HAP-1 (cell line): ENCODE data around the gene CRK.

Source experiments
- DNase-seq, 2 experiments: peaks; one replicate each; pipeline ENCODE4 v3.0.0-alpha.2; 2016 to 2020; ENCODE audit warnings: low spot score in 2 of 2
- H3K27me3 ChIP-seq: fragments of 250-450 bp; sonication (Bioruptor Pico); 2 replicates; pipeline ENCODE4 v1.5.1; 2020; ENCODE audit warnings: low read depth, mild to moderate bottlenecking, moderate library complexity
- H3K36me3 ChIP-seq: fragments of 250-450 bp; sonication (Bioruptor Pico); replicated peaks from 2 replicates; pipeline ENCODE4 v1.5.1; 2020; ENCODE audit warnings: mild to moderate bottlenecking
- H3K4me1 ChIP-seq: fragments of 250-450 bp; sonication (Bioruptor Pico); 2 replicates; pipeline ENCODE4 v1.5.1; 2020; ENCODE audit warnings: mild to moderate bottlenecking
- H3K4me3 ChIP-seq: fragments of 250-450 bp; sonication (Bioruptor Pico); 2 replicates; pipeline ENCODE4 v1.5.1; 2020; ENCODE audit warnings: mild to moderate bottlenecking, moderate library complexity
- H3K9me3 ChIP-seq: fragments of 250-450 bp; sonication (Bioruptor Pico); 2 replicates; pipeline ENCODE4 v1.5.1; 2020; ENCODE audit warnings: mild to moderate bottlenecking, moderate library complexity
- in situ Hi-C: fragments of 300-500 bp; cut with MboI; formaldehyde crosslinking; loops from 3 replicates; pipeline ENCODE4 v1.14.3; 2020; ENCODE audit warnings: low sequenced_read_pairs, inconsistent platforms, mixed read lengths

Gene CRK

GRCh38 chr17:1478418-1478817 lies 22.4 kb upstream of the CRK start:
- in situ Hi-C loops, result no loop called here
- no peak overlapping the region for H3K4me3 ChIP-seq
- no peak for DNase-seq
- no peaks in the 10 kb centered on the region for H3K4me1 ChIP-seq
- H3K27me3 ChIP-seq, result no peaks in the 10 kb centered on the region
- H3K9me3 ChIP-seq, result no peaks in the 10 kb centered on the region
- peaks cover 56% of the 10 kb centered on the region for H3K36me3 ChIP-seq

DNA sequence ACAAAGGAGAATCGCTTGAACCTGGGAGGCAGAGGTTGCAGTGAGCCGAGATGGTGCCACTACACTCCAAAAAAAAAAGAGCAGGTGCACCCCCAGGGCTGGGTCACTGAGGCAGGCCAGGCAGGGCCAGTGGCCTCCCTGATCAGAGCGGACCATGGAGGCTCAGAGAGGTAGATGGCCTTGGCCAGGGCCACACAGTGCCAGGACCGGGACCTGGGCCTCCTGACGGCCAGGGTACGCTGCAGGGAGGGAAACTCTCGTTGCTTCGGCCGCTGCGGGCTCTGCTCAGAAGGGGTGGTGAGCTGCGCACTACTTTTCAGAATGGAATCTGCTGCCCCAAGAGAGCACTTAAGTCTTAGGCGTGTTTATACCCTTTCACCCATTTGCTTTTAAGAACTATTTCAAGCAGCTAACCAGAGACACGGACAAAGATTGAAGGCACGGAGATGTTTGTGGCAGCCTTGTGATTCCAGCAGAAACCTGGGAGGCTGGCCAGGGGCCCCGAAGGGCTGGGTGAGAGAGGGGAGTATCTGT lies 19.4 kb upstream of the CRK start:
- Histone ChIP-seq H3K36me3 (peaks cover 58% of the 10 kb centered on the region), H3K9me3 (no peaks in the 10 kb centered on the region), H3K4me1 (no peaks in the 10 kb centered on the region), H3K27me3 (no peaks in the 10 kb centered on the region), H3K4me3 (no peak overlapping the region)
- DNase-seq, result no peak
- in situ Hi-C loops, result no loop called here

DNA sequence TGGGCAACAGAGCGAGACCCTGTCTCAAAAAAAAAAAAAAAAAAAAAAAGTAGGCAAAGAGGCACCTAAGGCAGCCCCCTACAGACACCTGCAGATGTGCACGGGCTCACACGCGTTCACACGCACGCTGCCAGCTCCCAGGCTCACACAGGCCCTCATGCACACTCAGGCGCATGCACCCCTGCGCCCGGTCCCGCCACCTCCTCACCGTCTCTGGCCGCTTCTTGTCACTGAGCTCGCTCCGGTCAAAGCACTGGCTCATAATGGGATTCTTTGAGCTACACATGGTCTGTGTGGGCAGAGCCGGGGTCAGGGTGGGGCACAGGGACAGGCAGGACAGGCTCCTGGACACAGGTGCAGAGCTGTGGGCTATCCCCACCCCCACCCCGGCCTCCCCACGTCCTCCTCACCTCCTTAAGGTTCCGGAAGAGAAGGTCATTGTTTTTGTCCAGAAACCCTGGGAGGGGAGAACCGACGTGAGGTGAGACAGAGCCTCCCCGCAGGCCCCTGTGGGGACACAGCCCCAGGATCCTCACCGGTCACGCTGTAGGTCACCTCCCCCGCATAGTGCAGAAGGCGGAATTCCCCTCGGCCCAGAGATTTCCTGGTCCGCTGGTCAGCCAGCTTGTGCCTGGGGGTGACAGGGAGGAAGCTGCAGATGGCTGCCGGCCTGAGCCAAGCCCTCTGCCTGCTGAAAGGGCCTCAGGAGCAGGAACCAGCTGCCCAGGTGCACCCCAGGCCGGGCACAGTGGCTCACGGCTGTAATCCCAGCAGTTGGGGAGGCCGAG lies 18.6 kb upstream of the CRK start:
- H3K4me3 ChIP-seq, result no peak overlapping the region
- no peaks in the 10 kb centered on the region for H3K27me3 ChIP-seq
- no peaks in the 10 kb centered on the region for H3K9me3 ChIP-seq
- DNase-seq, result no peak
- peaks cover 57% of the 10 kb centered on the region for H3K36me3 ChIP-seq
- H3K4me1 ChIP-seq, result no peaks in the 10 kb centered on the region
- in situ Hi-C loops, result no loop called here

GRCh38 chr17:1473841-1474240 lies 17.8 kb upstream of the CRK start:
- no peaks in the 10 kb centered on the region for H3K9me3 ChIP-seq
- in situ Hi-C loops, result no loop called here
- H3K36me3 ChIP-seq, result peaks cover 61% of the 10 kb centered on the region
- H3K27me3 ChIP-seq, result no peaks in the 10 kb centered on the region
- no peaks in the 10 kb centered on the region for H3K4me1 ChIP-seq
- H3K4me3 ChIP-seq, result no peak overlapping the region
- DNase-seq, result no peak

DNA sequence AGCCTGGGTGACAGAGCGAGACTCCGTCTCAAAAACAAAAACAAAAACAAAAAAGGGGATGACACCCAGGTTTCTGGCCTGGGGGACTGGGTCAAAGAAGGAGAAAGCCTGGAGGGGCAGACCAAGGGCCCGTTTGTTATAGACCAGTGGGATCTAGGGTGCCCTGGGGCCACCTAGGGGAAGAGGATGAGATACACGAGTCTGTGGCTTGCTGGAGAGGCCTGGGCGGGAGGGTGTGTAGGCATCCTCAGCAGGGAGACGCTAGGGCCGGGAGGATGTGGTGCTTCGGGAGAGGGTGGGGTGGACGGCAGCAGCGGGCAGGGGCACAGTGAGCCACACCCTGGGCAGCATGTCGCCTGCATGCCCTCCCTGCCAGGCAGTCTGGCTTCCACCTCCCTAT lies 17.1 kb upstream of the CRK start:
- H3K36me3 ChIP-seq, result peaks cover 60% of the 10 kb centered on the region
- H3K4me1 ChIP-seq, result no peaks in the 10 kb centered on the region
- no peak overlapping the region for H3K4me3 ChIP-seq
- H3K9me3 ChIP-seq, result no peaks in the 10 kb centered on the region
- no peaks in the 10 kb centered on the region for H3K27me3 ChIP-seq
- DNase-seq, result no peak
- in situ Hi-C loops, result no loop called here

DNA sequence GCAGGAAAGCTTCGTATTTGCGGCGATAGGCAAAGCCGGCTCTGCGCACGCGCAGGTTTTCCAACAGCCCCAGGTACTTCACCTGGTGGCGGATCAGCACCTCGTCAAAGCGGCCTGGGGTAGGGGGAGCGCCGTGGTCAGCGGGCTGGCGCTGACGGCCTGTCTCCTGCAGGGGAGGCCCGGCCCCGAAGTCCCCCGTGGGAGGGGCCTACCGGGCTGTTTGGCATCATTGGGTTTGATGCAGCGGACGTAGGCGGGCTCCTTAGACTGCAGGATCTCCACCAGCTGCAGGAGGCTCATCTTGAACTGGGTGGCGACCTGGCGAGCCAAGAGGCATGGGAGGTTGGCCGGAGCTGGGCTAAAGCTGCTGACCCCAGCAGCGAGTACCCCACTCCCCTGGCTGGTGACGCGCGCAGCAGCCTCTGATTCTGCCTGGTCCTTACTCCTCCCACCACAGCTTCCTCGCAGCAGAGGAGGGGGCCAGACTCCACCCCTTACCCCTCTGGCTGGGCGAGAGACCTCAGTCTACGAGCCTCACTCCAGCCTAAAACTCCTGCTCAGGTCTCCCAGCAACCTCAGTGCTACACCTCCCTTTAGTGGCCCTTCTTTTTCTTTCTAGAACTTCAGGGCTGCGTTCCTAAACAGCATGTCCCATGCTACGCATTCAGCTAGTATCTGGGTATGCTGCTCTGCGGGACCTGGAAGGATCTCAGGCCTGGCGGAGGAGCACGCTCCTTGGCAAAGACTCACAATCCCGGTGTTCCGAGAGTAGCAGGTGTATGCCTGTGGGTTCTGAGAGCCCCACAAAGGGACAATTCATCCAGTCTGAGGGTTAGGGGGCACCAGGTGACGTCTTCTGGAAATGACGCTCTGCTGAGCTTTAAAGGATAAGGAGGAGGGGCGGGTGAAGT lies 16.1 kb upstream of the CRK start:
- Histone ChIP-seq H3K36me3 (peaks cover 56% of the 10 kb centered on the region), H3K4me1 (no peaks in the 10 kb centered on the region)
- in situ Hi-C loops, result no loop called here

DNA sequence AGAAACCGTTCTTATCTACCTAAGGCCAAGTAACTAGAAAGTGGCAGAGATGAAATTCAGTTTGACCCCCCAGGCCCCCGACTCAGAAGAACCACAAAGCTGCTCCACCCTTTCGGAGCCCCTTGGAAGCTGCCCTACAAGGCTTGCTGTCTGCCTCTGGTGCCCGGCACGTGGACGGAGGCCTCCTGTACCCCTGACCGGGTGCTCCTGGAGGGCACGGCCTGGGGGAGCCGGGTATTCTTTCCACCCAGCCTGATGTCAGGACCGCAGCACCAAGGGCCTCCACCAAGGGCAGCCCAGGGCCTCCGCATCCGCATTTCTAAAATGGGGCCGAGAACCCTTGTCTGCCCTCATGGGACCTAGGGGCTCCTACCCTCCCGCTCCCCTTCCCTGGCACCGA lies 15.5 kb upstream of the CRK start:
- Histone ChIP-seq H3K27me3 (no peaks in the 10 kb centered on the region), H3K36me3 (peaks cover 59% of the 10 kb centered on the region), H3K4me1 (no peaks in the 10 kb centered on the region), H3K9me3 (no peaks in the 10 kb centered on the region), H3K4me3 (no peak overlapping the region)
- no peak for DNase-seq
- in situ Hi-C loops, result no loop called here

More for the DNA sequence above, 16.1 kb upstream of the CRK start:
- Histone ChIP-seq H3K9me3 (no peaks in the 10 kb centered on the region), H3K4me3 (no peak overlapping the region), H3K27me3 (no peaks in the 10 kb centered on the region)
- no peak for DNase-seq

DNA sequence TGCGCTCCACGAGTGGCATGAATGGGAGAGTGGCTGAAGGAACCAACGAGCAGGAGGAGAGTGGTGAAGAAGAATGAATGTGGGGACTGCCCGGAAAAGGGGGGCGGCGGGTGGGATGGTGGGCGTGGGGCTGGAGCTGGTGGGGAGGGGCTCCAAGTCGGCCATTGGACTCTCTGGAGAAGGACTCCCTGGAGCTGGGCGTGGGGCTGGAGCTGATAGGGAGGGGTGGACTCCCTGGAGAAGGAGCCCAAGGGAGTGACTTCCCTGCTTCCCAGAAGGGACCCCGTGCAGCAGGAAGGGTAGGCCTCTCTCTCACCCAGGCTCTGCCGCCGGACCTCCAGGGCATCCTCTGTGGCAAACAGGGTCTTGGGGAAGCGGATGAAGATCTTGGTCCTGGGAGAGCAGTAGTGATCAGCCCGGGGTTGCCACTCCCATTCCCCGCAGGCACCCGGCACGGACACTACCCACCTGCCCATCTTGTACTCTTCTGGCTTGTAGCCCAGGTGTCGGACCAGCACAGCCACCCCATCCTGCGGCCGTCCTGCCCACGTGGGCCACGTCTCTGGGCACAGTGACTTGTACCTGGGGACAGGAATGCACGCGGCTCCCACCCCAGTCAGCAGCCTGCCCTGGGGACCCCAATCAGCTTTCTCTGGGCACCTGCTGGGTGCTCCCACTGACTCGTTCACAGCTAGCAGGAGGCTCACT lies 14.9 kb upstream of the CRK start:
- peaks cover 54% of the 10 kb centered on the region for H3K36me3 ChIP-seq
- no peaks in the 10 kb centered on the region for H3K27me3 ChIP-seq
- in situ Hi-C loops, result no loop called here

DNA sequence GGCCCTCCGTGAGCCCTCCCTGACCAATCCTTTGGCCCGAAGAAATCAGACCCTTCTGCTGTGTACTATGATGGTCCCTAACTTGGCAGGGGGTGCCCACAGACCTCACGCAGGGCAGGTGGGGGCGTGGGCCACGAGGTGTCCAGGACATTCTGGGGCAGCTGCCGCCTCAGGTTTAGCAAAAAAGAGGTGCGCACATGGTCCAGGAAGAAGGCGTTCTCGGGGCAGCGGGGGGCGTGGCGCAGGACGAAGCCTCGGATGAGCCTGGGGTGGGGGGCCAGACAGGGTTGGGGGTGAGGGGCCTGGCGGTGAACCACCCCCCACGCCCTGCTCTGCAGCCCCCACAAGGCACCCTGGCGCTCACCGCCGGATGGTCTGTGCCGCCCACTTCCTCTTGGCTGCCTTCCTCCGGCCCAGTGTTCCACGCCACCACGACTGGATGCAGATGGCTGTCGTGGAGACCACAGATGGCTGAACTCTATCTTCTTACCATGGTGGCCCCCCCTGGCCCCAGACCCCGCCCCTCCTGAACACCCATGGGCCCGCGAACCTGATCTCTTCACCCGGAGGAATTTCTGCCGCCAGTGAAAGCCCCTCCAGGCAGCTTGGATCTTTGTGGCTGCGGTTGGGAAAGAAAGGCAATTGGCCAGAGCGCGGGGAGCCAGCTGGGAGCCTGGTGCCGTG lies 14.2 kb upstream of the CRK start:
- in situ Hi-C loops, result no loop called here
- Histone ChIP-seq H3K36me3 (peaks cover 51% of the 10 kb centered on the region), H3K27me3 (no peaks in the 10 kb centered on the region), H3K9me3 (no peaks in the 10 kb centered on the region), H3K4me3 (no peak overlapping the region), H3K4me1 (no peaks in the 10 kb centered on the region)
- DNase-seq, result no peak

More for the DNA sequence above, 14.9 kb upstream of the CRK start:
- DNase-seq, result no peak
- Histone ChIP-seq H3K9me3 (no peaks in the 10 kb centered on the region), H3K4me3 (no peak overlapping the region), H3K4me1 (no peaks in the 10 kb centered on the region)

DNA sequence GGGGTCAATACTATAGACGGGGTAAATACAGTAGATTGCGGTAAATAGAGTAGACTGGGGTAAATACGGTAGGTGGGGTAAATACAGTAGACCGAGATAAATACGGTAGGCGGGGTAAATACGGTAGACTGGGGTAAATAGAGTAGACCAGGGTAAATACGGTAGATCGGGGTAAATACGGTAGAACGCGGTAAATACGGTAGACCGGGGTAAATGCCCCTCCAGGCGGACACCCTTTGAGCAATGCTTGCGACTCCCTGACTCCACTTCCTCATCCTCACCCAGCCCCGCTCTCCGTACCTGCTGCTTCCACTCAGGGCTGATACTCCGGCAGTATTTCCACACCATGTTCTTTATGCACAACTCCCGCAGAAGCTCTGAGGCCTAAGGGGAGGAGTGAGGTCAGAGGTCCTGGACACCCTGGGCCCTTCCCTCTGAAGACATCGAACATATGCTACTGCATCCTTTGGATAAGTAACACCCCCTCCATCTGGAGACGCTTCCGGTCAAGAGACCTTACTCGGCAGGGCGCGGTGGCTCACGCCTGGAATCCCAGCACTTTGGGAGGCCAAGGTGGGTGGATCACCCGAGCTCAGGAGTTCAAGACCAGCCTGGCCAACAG lies 13.3 kb upstream of the CRK start:
- no peaks in the 10 kb centered on the region for H3K4me1 ChIP-seq
- no peaks in the 10 kb centered on the region for H3K27me3 ChIP-seq
- H3K36me3 ChIP-seq, result peaks cover 54% of the 10 kb centered on the region
- H3K4me3 ChIP-seq, result no peak overlapping the region
- DNase-seq, result no peak
- in situ Hi-C loops, result no loop called here
- H3K9me3 ChIP-seq, result no peaks in the 10 kb centered on the region

GRCh38 chr17:1467898-1468492 lies 12.0 kb upstream of the CRK start:
- no peak for DNase-seq
- H3K36me3 ChIP-seq, result peaks cover 52% of the 10 kb centered on the region
- H3K27me3 ChIP-seq, result no peaks in the 10 kb centered on the region
- in situ Hi-C loops, result no loop called here
- no peak overlapping the region for H3K4me3 ChIP-seq
- H3K9me3 ChIP-seq, result no peaks in the 10 kb centered on the region
- H3K4me1 ChIP-seq, result no peaks in the 10 kb centered on the region

GRCh38 chr17:1467258-1467657 lies 11.2 kb upstream of the CRK start:
- H3K9me3 ChIP-seq, result no peaks in the 10 kb centered on the region
- no peaks in the 10 kb centered on the region for H3K4me1 ChIP-seq
- H3K36me3 ChIP-seq, result peaks cover 45% of the 10 kb centered on the region
- in situ Hi-C loops, result no loop called here
- no peaks in the 10 kb centered on the region for H3K27me3 ChIP-seq
- no peak for DNase-seq
- no peak overlapping the region for H3K4me3 ChIP-seq
